ENCODE results near the gene SERPINH1.

The SERPINH1 gene

GRCh38 chr11:75558939-75559843 lies 2.9 kb upstream of the SERPINH1 start:
- Histone ChIP-seq H3K9me2 (replicated peaks; ENCODE audit: low read depth, low read length) (no peaks in the 10 kb centered on the region), H3K4me3 (ENCODE audit: low read length, poor library complexity, severe bottlenecking) (no peak overlapping the region), H3K4me2 (ENCODE audit: low read depth, low read length, poor library complexity, severe bottlenecking) (no peak overlapping the region), H3F3A (ENCODE audit: low read depth) (no peaks in the 10 kb centered on the region), H3K79me2 (ENCODE audit: insufficient read depth, low read length) (no peaks in the 10 kb centered on the region), H3K9ac (ENCODE audit: low read depth, low read length, poor library complexity, severe bottlenecking) (no peak overlapping the region), H4K20me1 (ENCODE audit: insufficient read depth, low read length, poor library complexity, severe bottlenecking) (no peaks in the 10 kb centered on the region), H3K4me1 (ENCODE audit: insufficient read depth, low read length, poor library complexity, severe bottlenecking) (peaks cover 4% of the 10 kb centered on the region), H3K27me3 (ENCODE audit: insufficient read depth, low read length, poor library complexity, severe bottlenecking) (peaks cover 38% of the 10 kb centered on the region), H3K9me3 (ENCODE audit: insufficient read depth, low read depth, low read length) (no peaks in the 10 kb centered on the region), H3K36me3 (ENCODE audit: insufficient read depth, low read length) (no peaks in the 10 kb centered on the region), H2AFZ (ENCODE audit: low read length) (no peak overlapping the region)
- TF ChIP-seq EZH2phosphoT487 (IDR thresholded peaks at IDR 0.05; ENCODE audit: borderline replicate concordance) (no peak), CTCF (conservative IDR thresholded peaks at IDR 0.05; ENCODE audit: low read length) (no peak)

GRCh38 chr11:75560644-75561043 lies 1.4 kb upstream of the SERPINH1 start:
- no peaks in the 10 kb centered on the region for H3K36me3 ChIP-seq (ENCODE audit: insufficient read depth, low read length)
- H3K79me2 ChIP-seq (ENCODE audit: insufficient read depth, low read length), result no peaks in the 10 kb centered on the region
- H4K20me1 ChIP-seq (ENCODE audit: insufficient read depth, low read length, poor library complexity, severe bottlenecking), result no peaks in the 10 kb centered on the region
- H3K4me1 ChIP-seq (ENCODE audit: insufficient read depth, low read length, poor library complexity, severe bottlenecking), result peaks cover 4% of the 10 kb centered on the region
- H3F3A ChIP-seq (ENCODE audit: low read depth), result no peaks in the 10 kb centered on the region
- H3K27me3 ChIP-seq (ENCODE audit: insufficient read depth, low read length, poor library complexity, severe bottlenecking), result peaks cover 38% of the 10 kb centered on the region
- no peak overlapping the region for H2AFZ ChIP-seq (ENCODE audit: low read length)
- no peak overlapping the region for H3K9ac ChIP-seq (ENCODE audit: low read depth, low read length, poor library complexity, severe bottlenecking)
- no peak overlapping the region for H3K4me3 ChIP-seq (ENCODE audit: low read length, poor library complexity, severe bottlenecking)
- H3K9me3 ChIP-seq (ENCODE audit: insufficient read depth, low read depth, low read length), result no peaks in the 10 kb centered on the region
- TF ChIP-seq EZH2phosphoT487 (IDR thresholded peaks at IDR 0.05; ENCODE audit: borderline replicate concordance) (no peak), CTCF (conservative IDR thresholded peaks at IDR 0.05; ENCODE audit: low read length) (no peak)
- no peak overlapping the region for H3K4me2 ChIP-seq (ENCODE audit: low read depth, low read length, poor library complexity, severe bottlenecking)
- no peaks in the 10 kb centered on the region for H3K9me2 ChIP-seq (replicated peaks; ENCODE audit: low read depth, low read length)

- Histone ChIP-seq H3K36me3 (ENCODE audit: insufficient read depth, low read length) (no peaks in the 10 kb centered on the region), H3K9me2 (replicated peaks; ENCODE audit: low read depth, low read length) (no peaks in the 10 kb centered on the region), H3K9me3 (ENCODE audit: insufficient read depth, low read depth, low read length) (no peaks in the 10 kb centered on the region), H2AFZ (ENCODE audit: low read length) (peak overlapping the region; percentile 92), H3F3A (ENCODE audit: low read depth) (no peaks in the 10 kb centered on the region), H4K20me1 (ENCODE audit: insufficient read depth, low read length, poor library complexity, severe bottlenecking) (no peaks in the 10 kb centered on the region), H3K4me3 (ENCODE audit: low read length, poor library complexity, severe bottlenecking) (peak overlapping the region; percentile 78), H3K27me3 (ENCODE audit: insufficient read depth, low read length, poor library complexity, severe bottlenecking) (peaks cover 30% of the 10 kb centered on the region), H3K79me2 (ENCODE audit: insufficient read depth, low read length) (no peaks in the 10 kb centered on the region), H3K4me2 (ENCODE audit: low read depth, low read length, poor library complexity, severe bottlenecking) (peak overlapping the region; percentile 71), H3K9ac (ENCODE audit: low read depth, low read length, poor library complexity, severe bottlenecking) (peak overlapping the region; percentile 77), H3K4me1 (ENCODE audit: insufficient read depth, low read length, poor library complexity, severe bottlenecking) (peaks cover 4% of the 10 kb centered on the region)
- no peak for TF ChIP-seq EZH2phosphoT487 (IDR thresholded peaks at IDR 0.05; ENCODE audit: borderline replicate concordance)
- no peak for TF ChIP-seq CTCF (conservative IDR thresholded peaks at IDR 0.05; ENCODE audit: low read length)
Observed at GRCh38 chr11:75561426-75562047, 516 bp upstream of the SERPINH1 start.

All from Loucy (cell line).